CD1c-positive myeloid dendritic cell (primary cell): Measurements from ENCODE around the gene ME3.

Experiments used
- DNase-seq: peaks from one replicate; pipeline ENCODE4 v3.0.0-alpha.2; 2016; ENCODE audit errors: extremely low spot score

Gene ME3

GRCh38 chr11:86490582-86490981 lies 181.8 kb downstream of the ME3 start:
- no peak for DNase-seq

- no peak for DNase-seq
Measured at GRCh38 chr11:86489442-86489841, 183.0 kb downstream of the ME3 start.

GRCh38 chr11:86488553-86488952 lies 183.9 kb downstream of the ME3 start:
- no peak for DNase-seq

- DNase-seq, result no peak
Measured at GRCh38 chr11:86487671-86488070, 184.7 kb downstream of the ME3 start.

- DNase-seq, result no peak
Measured at GRCh38 chr11:86486261-86487030, 186.0 kb downstream of the ME3 start.

GRCh38 chr11:86484795-86485166 lies 187.6 kb downstream of the ME3 start:
- no peak for DNase-seq

GRCh38 chr11:86483940-86484794 lies 188.2 kb downstream of the ME3 start:
- no peak for DNase-seq

GRCh38 chr11:86483610-86483939 lies 188.8 kb downstream of the ME3 start:
- no peak for DNase-seq

- DNase-seq, result no peak
Measured at GRCh38 chr11:86482692-86483091, 189.7 kb downstream of the ME3 start.

- peak; percentile 37 for DNase-seq
Measured at GRCh38 chr11:86481399-86481798, 191.0 kb downstream of the ME3 start.

- no peak for DNase-seq
Measured at GRCh38 chr11:86478348-86478747, 194.1 kb downstream of the ME3 start.

GRCh38 chr11:86477495-86478155 lies 194.8 kb downstream of the ME3 start:
- DNase-seq, result no peak

GRCh38 chr11:86476109-86476861 lies 196.1 kb downstream of the ME3 start:
- DNase-seq, result no peak

- DNase-seq, result no peak
Measured at GRCh38 chr11:86475027-86475426, 197.4 kb downstream of the ME3 start.

- DNase-seq, result no peak
Measured at GRCh38 chr11:86473991-86474833, 198.2 kb downstream of the ME3 start.

GRCh38 chr11:86469491-86470388 lies 202.7 kb downstream of the ME3 start:
- no peak for DNase-seq

GRCh38 chr11:86468169-86468568 lies 204.2 kb downstream of the ME3 start:
- no peak for DNase-seq

- DNase-seq, result no peak
Measured at GRCh38 chr11:86464509-86465221, 207.8 kb downstream of the ME3 start.

- no peak for DNase-seq
Measured at GRCh38 chr11:86463955-86464354, 208.5 kb downstream of the ME3 start.
